Thyroid gland (tissue), 4 donors: Measurements from ENCODE around the gene SH3BP4. TPM values are rescaled to one million over a fixed set of nuclear protein-coding genes. Genes with fewer than 3 reads are reported as not detected.

Experiments
- DNase-seq, 2 donors: peaks; one replicate each; pipeline ENCODE4 v3.0.0-alpha.2; 2019
- H3K27ac ChIP-seq, 3 donors: fragments of 200-600 bp; sonication (generic); 1 replicate in 2 of 3; 2 replicates in 1 of 3; pipeline ENCODE4 v1.5.1; 2016 to 2019; ENCODE audit warnings: mild to moderate bottlenecking in 1 of 3, moderate library complexity in 1 of 3
- H3K27me3 ChIP-seq: fragments of 200-600 bp; sonication (generic); one replicate; pipeline ENCODE4 v1.5.1; 2019
- H3K36me3 ChIP-seq, 2 donors: fragments of 200-600 bp; sonication (generic); one replicate each; pipeline ENCODE4 v1.5.1; 2016 to 2019
- H3K4me1 ChIP-seq, 2 donors: fragments of 200-600 bp; sonication (generic); one replicate each; pipeline ENCODE4 v1.5.1; 2017 to 2019
- H3K4me3 ChIP-seq, 3 donors: fragments of 200-600 bp; sonication (generic); replicated peaks in 1 of 3; 1 replicate in 2 of 3; 2 replicates in 1 of 3; pipeline ENCODE4 v1.5.1; 2016; ENCODE audit warnings: mild to moderate bottlenecking in 1 of 3
- H3K9me3 ChIP-seq: fragments of 200-600 bp; sonication (generic); one replicate; pipeline ENCODE4 v1.5.1; 2017
- CTCF ChIP-seq, 6 experiments: fragments of 200-600 bp in 3 of 6; fragments of 450-650 bp in 3 of 6; sonication (generic) in 3 of 6; IDR thresholded peaks; one replicate each; pipeline ENCODE4 v1.5.1; 2016 to 2019; ENCODE audit warnings: antibody characterized with exemption in 6 of 6, mild to moderate bottlenecking in 2 of 6, inconsistent platforms in 1 of 6, moderate library complexity in 1 of 6
- POLR2A ChIP-seq, 2 donors: fragments of 450-650 bp; IDR thresholded peaks; one replicate each; pipeline ENCODE4 v1.6.1; 2017; ENCODE audit warnings: antibody characterized with exemption in 2 of 2, mild to moderate bottlenecking in 2 of 2, moderate library complexity in 1 of 2
- WGBS, 2 donors: methylation state at CpG; one replicate each; pipeline ENCODE4 v1.1.5; 2017; 5-methylcytosine and 5-hydroxymethylcytosine counted together
- intact Hi-C: fragments of 100-400 bp; cut with DNase I; formaldehyde crosslinking; loops from one replicate; pipeline ENCODE4 v1.15.1; 2023
- total RNA-seq, 4 donors: library from RNA; depleted of rRNA; stranded (reverse); fragments of >200 nt; gene quantifications; one replicate each; pipeline ENCODE4 v1.2.3, GENCODE V29; 2016

The SH3BP4 gene
- total RNA-seq, 4 donors from 2014 or later: 36.9 to 64.6 (median 47.9) TPM

- no peaks in the 10 kb centered on the region for H3K27me3 ChIP-seq
- no peak overlapping the region for H3K4me3 ChIP-seq
- H3K4me1 ChIP-seq: peaks cover under 1 to 3% of the 10 kb centered on the region in 2 donors
- DNase-seq: no peak
- no peaks in the 10 kb centered on the region for H3K36me3 ChIP-seq
- TF ChIP-seq CTCF (IDR thresholded peaks at IDR 0.05) (no peak), POLR2A (IDR thresholded peaks at IDR 0.05) (no peak)
- intact Hi-C loops: no loop called here
- no peaks in the 10 kb centered on the region for H3K9me3 ChIP-seq
- 80 to 91% methylated on average over 8 of the region's 8 CpGs for WGBS, 2 donors
- no peak overlapping the region for H3K27ac ChIP-seq
Observed at GRCh38 chr2:234973008-234973407, 21.2 kb downstream of the SH3BP4 start.

- H3K4me3 ChIP-seq: no peak overlapping the region
Observed at GRCh38 chr2:234974501-234975385, 22.9 kb downstream of the SH3BP4 start.

GRCh38 chr2:234975611-234976010, 23.8 kb downstream of the SH3BP4 start:
- H3K27ac ChIP-seq: no peak overlapping the region
- no peaks in the 10 kb centered on the region for H3K36me3 ChIP-seq
- H3K4me1 ChIP-seq: peaks cover 27 to 29% of the 10 kb centered on the region in 2 donors
- TF ChIP-seq CTCF (IDR thresholded peaks at IDR 0.05) (no peak), POLR2A (IDR thresholded peaks at IDR 0.05) (no peak)
- WGBS, 2 donors: 91 to 94% methylated on average over 1 of the region's 1 CpG
- no peaks in the 10 kb centered on the region for H3K9me3 ChIP-seq
- no peak for DNase-seq
- H3K27me3 ChIP-seq: no peaks in the 10 kb centered on the region
- H3K4me3 ChIP-seq: no peak overlapping the region
- intact Hi-C loops: no loop called here

More at GRCh38 chr2:234974501-234975385, 22.9 kb downstream of the SH3BP4 start:
- Histone ChIP-seq H3K4me1 (peaks cover 18 to 20% of the 10 kb centered on the region in 2 donors), H3K27me3 (no peaks in the 10 kb centered on the region), H3K27ac (no peak overlapping the region), H3K9me3 (no peaks in the 10 kb centered on the region), H3K36me3 (no peaks in the 10 kb centered on the region)
- WGBS, 2 donors: 84 to 85% methylated on average over 26 to 30 of the region's 30 CpGs
- TF ChIP-seq CTCF (IDR thresholded peaks at IDR 0.05) (no peak), POLR2A (IDR thresholded peaks at IDR 0.05) (no peak)
- no peak for DNase-seq
- intact Hi-C loops: no loop called here

GRCh38 chr2:234976479-234977227, 24.8 kb downstream of the SH3BP4 start:
- TF ChIP-seq POLR2A (IDR thresholded peaks at IDR 0.05) (no peak), CTCF (IDR thresholded peaks at IDR 0.05) (no peak)
- Histone ChIP-seq H3K27ac (no peak overlapping the region), H3K27me3 (no peaks in the 10 kb centered on the region), H3K4me3 (no peak overlapping the region), H3K36me3 (no peaks in the 10 kb centered on the region), H3K9me3 (no peaks in the 10 kb centered on the region), H3K4me1 (peaks cover 32 to 35% of the 10 kb centered on the region in 2 donors)
- WGBS, 2 donors: 89 to 91% methylated on average over 18 of the region's 18 CpGs
- no peak for DNase-seq
- intact Hi-C loops: no loop called here
